Measurements from ENCODE around the gene UCP2. TPM values are rescaled to one million over a fixed set of nuclear protein-coding genes. Genes with fewer than 3 reads are reported as not detected.

Gene UCP2
- total and polyA plus RNA-seq, 8 donors = 4.6 to 19.4 (median 12.7) TPM

GRCh38 chr11:74004046-74004695, 21.5 kb upstream of the UCP2 start:
- intact Hi-C loops (cut with DNase I) = no loop called here
- DNase-seq = peak in 1 of 6 donors; percentile 18
- Histone ChIP-seq H3K4me1 (no peaks in the 10 kb centered on the region), H3K27me3 (no peaks in the 10 kb centered on the region), H3K9me3 (no peaks in the 10 kb centered on the region), H3K36me3 (no peaks in the 10 kb centered on the region), H3K27ac (no peak overlapping the region), H3K4me3 (no peak overlapping the region)
- no peak for TF ChIP-seq CTCF (IDR thresholded peaks at IDR 0.05)
- 84 to 86% methylated on average over 6 of the region's 6 CpGs for WGBS, 2 donors
- no peak for ATAC-seq
- no peak for FAIRE-seq

GRCh38 chr11:74002832-74003231, 20.2 kb upstream of the UCP2 start:
- no peak for FAIRE-seq
- no peak overlapping the region for H3K27ac ChIP-seq
- TF ChIP-seq CTCF (IDR thresholded peaks at IDR 0.05) = no peak

GRCh38 chr11:74001822-74002286, 19.2 kb upstream of the UCP2 start:
- Histone ChIP-seq H3K36me3 (no peaks in the 10 kb centered on the region), H3K27me3 (no peaks in the 10 kb centered on the region), H3K9me3 (no peaks in the 10 kb centered on the region), H3K4me3 (no peak overlapping the region), H3K27ac (no peak overlapping the region), H3K4me1 (no peaks in the 10 kb centered on the region)
- intact Hi-C loops (cut with DNase I) = no loop called here
- 79 to 85% methylated on average over 7 of the region's 7 CpGs for WGBS, 2 donors
- FAIRE-seq (no peak), ATAC-seq (no peak), DNase-seq (no peak)
- no peak for TF ChIP-seq CTCF (IDR thresholded peaks at IDR 0.05)

More at GRCh38 chr11:74002832-74003231, 20.2 kb upstream of the UCP2 start:
- 90 to 96% methylated on average over 4 of the region's 4 CpGs for WGBS, 2 donors
- no peak for DNase-seq
- Histone ChIP-seq H3K4me1 (no peaks in the 10 kb centered on the region), H3K36me3 (no peaks in the 10 kb centered on the region), H3K27me3 (no peaks in the 10 kb centered on the region), H3K4me3 (no peak overlapping the region), H3K9me3 (no peaks in the 10 kb centered on the region)
- intact Hi-C loops (cut with DNase I) = no loop called here
- no peak for ATAC-seq

- no peak for FAIRE-seq
- H3K4me3 ChIP-seq = no peak overlapping the region
These were observed 17.9 kb upstream of the UCP2 start for GRCh38 chr11:74000307-74001133.

More at GRCh38 chr11:74000307-74001133, 17.9 kb upstream of the UCP2 start:
- Histone ChIP-seq H3K36me3 (no peaks in the 10 kb centered on the region), H3K9me3 (no peaks in the 10 kb centered on the region), H3K27me3 (no peaks in the 10 kb centered on the region), H3K27ac (no peak overlapping the region), H3K4me1 (no peaks in the 10 kb centered on the region)
- TF ChIP-seq CTCF (IDR thresholded peaks at IDR 0.05) = no peak
- DNase-seq (no peak), ATAC-seq (no peak)
- intact Hi-C loops (cut with DNase I) = no loop called here
- 90 to 91% methylated on average over 14 of the region's 14 CpGs for WGBS, 2 donors

Measured in pancreas (tissue), 10 donors.